GM19023 (cell line): Measurements from ENCODE around the gene CACNA1F.
A peak's percentile ranks its signal among the peaks of the same experiment; 100 is the strongest.

Experiments used
- ATAC-seq: cut with Tn5 transposase; IDR thresholded peaks from one replicate; pipeline ENCODE4 v1.9.1; 2021; ENCODE audit warnings: mild to moderate bottlenecking, moderate library complexity; ENCODE audit not compliant: unreplicated experiment

CACNA1F gene

GRCh38 chrX:49199906-49200771 is 33.0 kb downstream of the CACNA1F start, which contains the start of gene SYP:
Gene SYP, minus strand, starts transcription at chrX:49200193. Its CDS starts 7 bp downstream, at chrX:49200186.
- ATAC-seq, result peak; percentile 86

DNA sequence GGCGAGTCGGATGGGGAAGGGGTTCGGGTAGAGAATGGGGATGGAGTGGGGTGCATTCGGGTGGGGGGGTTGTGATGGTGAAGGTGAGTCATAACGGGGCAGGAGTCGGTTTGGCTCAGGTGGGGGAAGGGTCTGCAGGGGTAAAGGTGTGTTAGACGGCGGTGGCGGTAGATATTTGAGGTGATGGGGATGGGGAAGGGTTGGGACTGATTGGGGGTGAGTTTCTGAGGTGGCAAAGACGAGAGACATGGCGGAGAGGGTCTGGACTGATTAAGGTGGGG is 33.9 kb downstream of the CACNA1F start:
- ATAC-seq, result no peak

DNA sequence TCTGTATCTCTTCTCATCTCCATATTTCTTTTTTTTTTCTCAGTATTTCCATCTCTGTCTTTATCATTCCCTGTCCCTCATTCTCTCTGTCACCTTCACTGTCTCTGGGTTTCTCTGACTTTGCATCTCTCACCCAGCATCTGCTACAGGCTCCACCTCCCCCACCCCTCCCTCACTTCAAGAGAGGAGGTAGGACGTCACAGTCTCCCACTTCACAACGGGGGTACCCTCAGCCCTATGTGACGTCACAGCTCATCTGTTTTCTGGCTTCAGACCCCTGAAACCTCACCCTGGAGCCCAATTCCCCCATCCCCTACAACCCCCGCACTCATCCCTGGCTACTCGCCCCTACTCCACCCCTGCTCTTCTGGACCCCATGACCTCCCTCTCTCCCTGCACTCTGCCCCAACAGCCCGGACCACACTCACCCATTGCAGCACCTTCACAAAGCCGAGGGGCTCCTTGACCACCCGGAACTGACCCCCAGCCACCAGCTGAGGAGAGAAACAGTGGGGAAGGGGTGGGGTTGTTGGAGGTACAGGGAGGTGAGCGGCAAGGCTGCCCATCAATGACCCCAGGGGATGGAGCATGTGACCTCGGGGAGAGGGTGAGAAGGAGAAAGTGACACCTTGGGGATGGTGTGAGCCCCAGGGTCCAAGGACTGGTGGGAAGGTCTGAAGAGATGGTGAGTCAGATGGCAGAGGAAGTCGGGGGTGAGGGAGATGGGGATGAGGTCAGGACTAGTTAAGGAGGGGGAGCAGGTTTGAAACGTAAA is 34.4 kb downstream of the CACNA1F start:
- ATAC-seq, result no peak

- no peak for ATAC-seq
Observed at GRCh38 chrX:49197543-49198087, 35.5 kb downstream of the CACNA1F start.

DNA sequence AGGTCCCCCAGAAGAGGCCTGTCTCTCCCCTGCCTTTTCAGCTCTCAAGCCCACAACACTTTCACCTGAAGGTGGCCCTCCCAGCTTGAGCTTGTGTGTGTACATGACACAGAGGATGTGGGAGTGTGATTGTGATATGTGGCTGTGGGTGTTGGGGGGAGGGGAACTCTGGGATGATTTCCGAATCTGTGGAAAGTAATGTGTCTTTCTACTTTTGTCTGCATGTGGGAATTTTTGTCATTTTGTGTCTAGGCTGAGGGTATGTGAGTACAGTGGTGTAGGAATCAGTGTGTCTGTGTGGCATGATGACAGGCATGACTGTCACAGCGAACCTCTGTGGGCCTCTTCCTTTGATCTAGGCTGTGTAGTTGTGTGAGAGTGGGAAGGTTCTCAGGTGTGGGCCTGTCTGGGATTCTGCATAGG is 39.6 kb downstream of the CACNA1F start:
- ATAC-seq, result no peak

GRCh38 chrX:49192722-49193328 is 40.3 kb downstream of the CACNA1F start:
- no peak for ATAC-seq

DNA sequence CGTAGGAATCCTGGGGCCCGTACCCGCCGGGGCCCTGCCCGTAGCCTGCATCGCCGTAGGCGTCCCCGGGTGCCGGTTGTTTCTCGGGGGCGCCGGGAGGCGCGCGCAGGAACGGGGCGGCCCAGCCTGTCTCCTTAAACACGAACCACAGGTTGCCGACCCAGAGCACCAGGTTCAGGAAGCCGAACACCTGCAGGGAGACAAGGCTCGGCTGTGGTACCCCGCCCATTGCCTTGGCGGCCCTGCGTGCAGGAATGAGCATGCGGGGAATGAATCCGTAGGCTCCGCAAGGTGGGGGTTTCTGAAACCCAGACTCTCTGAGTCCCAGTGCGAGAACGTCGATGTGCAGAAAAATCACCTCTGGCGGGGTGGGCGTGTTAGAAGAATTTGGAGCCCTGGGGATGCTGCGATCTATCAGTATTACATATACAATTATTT is 41.5 kb downstream of the CACNA1F start:
- peak; percentile 16 for ATAC-seq

- peak; percentile 90 for ATAC-seq
Observed at GRCh38 chrX:49190821-49191573, 42.1 kb downstream of the CACNA1F start.

- no peak for ATAC-seq
Observed at GRCh38 chrX:49189606-49190005, 43.5 kb downstream of the CACNA1F start.

DNA sequence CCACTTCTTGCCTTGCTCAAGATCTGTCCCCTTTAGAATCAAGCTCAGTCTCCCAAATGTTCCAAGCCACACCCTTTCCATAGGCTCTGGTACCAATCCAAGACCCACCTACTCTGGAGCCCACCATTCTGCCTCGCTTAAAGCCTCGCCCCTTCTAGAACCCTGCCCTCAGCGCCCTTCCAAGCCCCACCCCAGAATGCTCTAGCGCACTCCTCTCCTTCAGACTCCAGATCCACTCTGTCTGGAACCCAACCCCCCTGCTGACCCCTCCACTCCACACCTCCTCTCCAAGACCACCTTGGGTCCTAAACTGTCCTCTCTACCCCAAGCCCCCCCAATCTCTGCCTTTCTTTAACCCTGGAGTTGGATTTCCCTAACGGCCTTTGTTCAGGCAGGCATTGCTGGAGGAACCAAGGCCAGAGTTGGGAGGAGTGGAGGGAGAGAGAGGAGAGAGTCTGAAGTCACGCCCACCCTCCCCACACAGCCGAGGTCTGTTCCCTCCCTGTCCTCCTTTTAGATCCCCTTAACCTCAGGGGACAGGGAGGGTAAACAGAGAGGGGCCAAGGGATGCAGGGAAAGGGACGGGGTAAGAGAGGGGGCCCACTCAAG is 44.6 kb downstream of the CACNA1F start:
- no peak for ATAC-seq

GRCh38 chrX:49187526-49187925 is 45.6 kb downstream of the CACNA1F start:
- no peak for ATAC-seq

- ATAC-seq, result no peak
Observed at GRCh38 chrX:49187028-49187394, 46.1 kb downstream of the CACNA1F start.

DNA sequence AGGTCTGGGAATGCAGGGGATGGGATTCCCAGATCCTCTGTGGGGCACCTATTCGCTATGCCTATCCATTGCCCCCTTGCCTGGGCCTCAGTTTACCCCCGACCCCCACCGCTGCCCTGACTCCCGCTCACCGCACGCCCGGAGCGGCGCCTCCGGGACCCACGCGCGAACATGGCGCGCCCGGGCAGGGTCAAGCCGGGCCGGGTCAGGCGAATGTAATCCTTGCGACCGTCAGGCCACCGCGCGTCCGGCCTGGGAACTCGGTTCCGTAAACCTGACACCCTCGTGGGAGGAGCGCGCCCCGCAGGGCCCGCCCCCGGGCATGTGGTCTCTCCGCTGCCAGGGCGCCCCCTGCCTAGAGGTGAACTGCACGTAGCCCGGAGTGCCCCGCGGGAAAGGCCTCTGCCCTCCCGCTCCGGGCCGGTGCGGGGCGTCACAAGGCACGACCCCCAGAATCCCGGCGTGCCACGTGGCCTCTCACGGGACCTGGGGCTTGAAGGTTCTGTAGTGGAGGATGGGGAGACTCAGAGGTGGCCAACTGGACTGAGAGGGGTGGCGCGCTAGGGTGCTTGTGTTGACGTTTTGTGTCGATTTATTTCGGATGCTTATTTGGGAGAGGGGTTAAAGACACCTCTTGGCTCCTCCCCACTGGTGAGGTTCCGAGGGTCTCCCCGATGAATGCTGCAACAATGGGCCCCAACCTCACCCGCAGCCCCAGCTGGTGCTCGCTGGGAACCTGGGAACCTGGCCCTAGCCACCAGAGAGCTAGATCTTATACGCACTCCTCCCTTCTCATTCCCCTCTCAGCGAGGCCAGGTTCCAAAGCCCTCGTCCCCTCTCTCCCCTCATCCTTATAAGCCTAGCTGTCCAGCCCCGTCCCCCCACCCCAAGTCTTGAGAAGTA is 46.8 kb downstream of the CACNA1F start, which contains the start of gene PRICKLE3:
Gene PRICKLE3 (minus strand): TSS at position 249 of the 903 bp plus-strand sequence. CDS start 76 bp downstream, at position 173.
- peak; percentile 29 for ATAC-seq

DNA sequence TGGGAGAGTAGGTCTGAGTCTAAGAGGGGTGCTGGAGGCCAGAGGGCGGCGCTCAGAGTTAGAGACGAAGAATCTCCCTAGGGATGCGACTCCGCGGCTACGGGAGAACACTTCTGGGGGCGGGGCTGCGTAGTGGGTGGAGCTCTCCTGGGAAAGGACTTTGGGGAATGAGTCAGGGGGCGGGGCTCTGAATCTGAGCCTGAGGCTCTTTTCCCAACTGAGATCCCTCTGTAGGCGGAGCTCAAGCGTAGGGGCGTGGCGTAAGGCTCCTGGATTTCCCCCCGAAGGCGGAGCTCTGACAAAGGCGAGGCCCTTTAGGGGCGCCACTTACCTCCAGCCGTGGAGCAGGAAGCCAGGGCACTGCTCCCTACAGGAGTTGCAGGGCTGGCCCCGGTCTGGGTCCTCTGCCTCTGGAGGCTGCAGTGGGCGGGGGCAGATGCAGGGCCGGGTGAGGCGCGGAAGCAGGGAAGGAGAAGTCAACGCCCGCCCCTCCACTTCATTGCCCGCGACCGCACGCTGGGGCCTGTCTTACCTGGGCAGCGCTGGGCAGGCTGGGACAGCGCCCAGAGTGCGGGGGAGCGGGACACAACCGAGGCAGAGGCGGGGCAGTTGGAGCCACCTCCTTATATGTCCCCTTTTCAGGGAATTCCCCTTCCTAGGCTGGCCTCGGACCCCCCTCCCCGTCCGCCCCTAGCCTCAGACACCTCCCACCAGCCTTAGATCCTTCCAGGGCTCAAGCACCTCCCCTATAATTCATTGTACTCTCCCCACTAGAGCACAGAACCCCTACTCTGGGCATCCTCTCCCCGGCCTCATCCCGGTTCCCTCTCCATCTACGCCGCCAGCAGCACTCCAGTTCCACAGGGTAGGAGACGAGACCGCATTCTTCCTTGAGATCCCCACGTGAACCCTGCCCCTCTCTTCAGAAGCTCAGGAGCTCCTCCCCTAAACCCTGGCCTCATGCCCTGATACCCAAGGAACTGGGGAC is 48.6 kb downstream of the CACNA1F start:
- peak; percentile 42 for ATAC-seq

- no peak for ATAC-seq
Observed at GRCh38 chrX:49183701-49184281, 49.3 kb downstream of the CACNA1F start.

- ATAC-seq, result no peak
Observed at GRCh38 chrX:49179358-49179757, 53.8 kb downstream of the CACNA1F start.

DNA sequence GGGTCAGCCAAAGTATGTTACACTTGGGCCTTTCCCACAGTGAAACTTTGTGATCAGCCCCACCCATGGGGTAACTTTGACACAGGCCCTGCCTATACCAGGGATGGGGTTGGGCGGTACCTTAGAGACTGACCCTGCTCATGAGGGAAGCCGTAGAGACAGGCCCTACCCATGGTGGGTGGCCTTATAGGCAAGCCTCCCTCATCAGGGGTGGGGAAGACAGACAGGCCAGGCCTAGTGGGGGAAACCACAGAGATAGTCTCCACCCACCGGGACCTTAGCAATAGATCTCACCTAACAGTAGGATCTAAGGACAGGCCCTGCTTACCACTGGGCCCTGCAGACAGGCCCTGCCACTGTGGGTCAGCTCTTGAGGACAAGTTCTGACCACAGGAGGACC is 54.6 kb downstream of the CACNA1F start:
- ATAC-seq, result no peak
